Germinal center (tissue), 1 donor: ENCODE data around the gene DRC7.
"Not testable (repeated sequence)": the region's sequence is repeated elsewhere in the genome, so short reads cannot be mapped to it uniquely, and the experiment has no call there.

ENCODE experiments used
- DNase-seq: peaks from one replicate; pipeline ENCODE4 v3.0.0; 2012; ENCODE audit warnings: mixed read lengths, low spot score

DRC7 gene

GRCh38 chr16:57693550-57693949 is 1.1 kb upstream of the DRC7 start:
- no peak for DNase-seq

GRCh38 chr16:57694231-57694724 is 328 bp upstream of the DRC7 start:
- no peak for DNase-seq

- no peak for DNase-seq
Measured at GRCh38 chr16:57695680-57696069, 1.1 kb downstream of the DRC7 start.

GRCh38 chr16:57696240-57696639 is 1.6 kb downstream of the DRC7 start:
- no peak for DNase-seq

- DNase-seq: no peak
Measured at GRCh38 chr16:57697896-57698537, 3.4 kb downstream of the DRC7 start.

- DNase-seq: no peak
Measured at GRCh38 chr16:57698812-57699405, 4.3 kb downstream of the DRC7 start.

- no peak for DNase-seq
Measured at GRCh38 chr16:57699481-57699880, 4.9 kb downstream of the DRC7 start.

GRCh38 chr16:57699899-57700298 is 5.3 kb downstream of the DRC7 start:
- DNase-seq: no peak

GRCh38 chr16:57700781-57701551 is 6.4 kb downstream of the DRC7 start:
- DNase-seq: no peak

GRCh38 chr16:57701759-57702371 is 7.3 kb downstream of the DRC7 start:
- no peak for DNase-seq

- DNase-seq: no peak
Measured at GRCh38 chr16:57703416-57704010, 8.9 kb downstream of the DRC7 start.

- DNase-seq: no peak
Measured at GRCh38 chr16:57704011-57704904, 9.7 kb downstream of the DRC7 start.

GRCh38 chr16:57704905-57705852 is 10.6 kb downstream of the DRC7 start:
- DNase-seq: no peak

- no peak for DNase-seq
Measured at GRCh38 chr16:57706717-57707116, 12.1 kb downstream of the DRC7 start.

GRCh38 chr16:57707331-57707730 is 12.7 kb downstream of the DRC7 start:
- no peak for DNase-seq

- no peak for DNase-seq
Measured at GRCh38 chr16:57708168-57708567, 13.6 kb downstream of the DRC7 start.

GRCh38 chr16:57709663-57710062 is 15.1 kb downstream of the DRC7 start:
- no peak for DNase-seq

GRCh38 chr16:57711346-57711745 is 16.7 kb downstream of the DRC7 start:
- no peak for DNase-seq

- no peak for DNase-seq
Measured at GRCh38 chr16:57711993-57712392, 17.4 kb downstream of the DRC7 start.

- DNase-seq: not testable (repeated sequence)
Measured at GRCh38 chr16:57712569-57712968, 18.0 kb downstream of the DRC7 start.
